GM12878 (cell line): ENCODE data around the gene ANKRD66.

Experiments
- CEBPB ChIP-seq, 2 experiments: fragments of 150-350 bp in 1 of 2; IDR thresholded peaks; 2 replicates each; pipeline ENCODE4 v1.6.1; 2012 to 2014; ENCODE audit warnings: low read depth in 2 of 2, low read length in 2 of 2, borderline replicate concordance in 1 of 2, inconsistent platforms in 1 of 2
- CREM ChIP-seq: IDR thresholded peaks from 2 replicates; pipeline ENCODE4 v1.6.1; 2014; ENCODE audit warnings: antibody characterized with exemption, low read depth
- SMC3 ChIP-seq: IDR thresholded peaks from 2 replicates; pipeline ENCODE4 v1.6.1; 2011; ENCODE audit warnings: low read length, improper control_type of control experiment, borderline replicate concordance
- TF ChIP-seq, protein P1 (sequence below), 3 experiments: IDR thresholded peaks in 2 of 3; conservative IDR thresholded peaks in 1 of 3; 2 replicates each; pipeline ENCODE4 v1.5.1; 2011; ENCODE audit warnings: low read depth in 3 of 3, low read length in 3 of 3, mild to moderate bottlenecking in 3 of 3, control low read depth in 2 of 3, moderate library complexity in 2 of 3, inconsistent platforms in 1 of 3, mixed read lengths in 1 of 3; ENCODE audit not compliant: control insufficient read depth in 2 of 3, insufficient read depth in 1 of 3; ENCODE audit errors: extremely low read depth in 1 of 3

DNA sequence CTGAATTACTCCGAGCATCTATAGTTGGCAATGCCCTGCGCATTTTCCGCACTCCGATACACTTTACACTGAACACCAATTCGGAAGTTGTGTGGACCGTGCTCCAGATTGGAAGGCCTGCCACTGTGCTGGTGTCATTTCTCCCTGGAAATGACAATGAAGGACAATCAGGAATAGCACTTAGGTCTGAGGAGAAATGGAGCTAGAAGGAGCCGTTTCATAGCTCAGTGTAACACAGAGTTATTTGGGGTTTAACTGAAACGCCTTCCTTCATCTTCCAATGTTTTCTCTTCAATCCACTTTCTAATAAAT lies 11.1 kb upstream of the ANKRD66 start:
- no peak for TF ChIP-seq SMC3
- no peak for TF ChIP-seq CREM
- no peak for TF ChIP-seq CEBPB (IDR thresholded peaks at IDR 0.05; ENCODE audit: borderline replicate concordance in 1 of 2, low read depth in 2 of 2, low read length in 2 of 2)
- TF ChIP-seq, protein P1, sequence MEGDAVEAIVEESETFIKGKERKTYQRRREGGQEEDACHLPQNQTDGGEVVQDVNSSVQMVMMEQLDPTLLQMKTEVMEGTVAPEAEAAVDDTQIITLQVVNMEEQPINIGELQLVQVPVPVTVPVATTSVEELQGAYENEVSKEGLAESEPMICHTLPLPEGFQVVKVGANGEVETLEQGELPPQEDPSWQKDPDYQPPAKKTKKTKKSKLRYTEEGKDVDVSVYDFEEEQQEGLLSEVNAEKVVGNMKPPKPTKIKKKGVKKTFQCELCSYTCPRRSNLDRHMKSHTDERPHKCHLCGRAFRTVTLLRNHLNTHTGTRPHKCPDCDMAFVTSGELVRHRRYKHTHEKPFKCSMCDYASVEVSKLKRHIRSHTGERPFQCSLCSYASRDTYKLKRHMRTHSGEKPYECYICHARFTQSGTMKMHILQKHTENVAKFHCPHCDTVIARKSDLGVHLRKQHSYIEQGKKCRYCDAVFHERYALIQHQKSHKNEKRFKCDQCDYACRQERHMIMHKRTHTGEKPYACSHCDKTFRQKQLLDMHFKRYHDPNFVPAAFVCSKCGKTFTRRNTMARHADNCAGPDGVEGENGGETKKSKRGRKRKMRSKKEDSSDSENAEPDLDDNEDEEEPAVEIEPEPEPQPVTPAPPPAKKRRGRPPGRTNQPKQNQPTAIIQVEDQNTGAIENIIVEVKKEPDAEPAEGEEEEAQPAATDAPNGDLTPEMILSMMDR (IDR thresholded peaks at IDR 0.05 in 2 of 3, conservative IDR thresholded peaks at IDR 0.05 in 1 of 3; ENCODE audit: control insufficient read depth in 2 of 3, extremely low read depth in 1 of 3, insufficient read depth in 1 of 3, low read depth in 3 of 3, low read length in 3 of 3), result no peak
